Medulla oblongata (tissue), 1 donor: ENCODE measurements around the gene DEFB132.
"Not testable (repeated sequence)": the region's sequence is repeated elsewhere in the genome, so short reads cannot be mapped to it uniquely, and the experiment has no call there.

Source experiments
- DNase-seq: peaks from one replicate; pipeline ENCODE4 v3.0.0-alpha.2; 2015; ENCODE audit errors: extremely low spot score

Gene DEFB132, protein sequence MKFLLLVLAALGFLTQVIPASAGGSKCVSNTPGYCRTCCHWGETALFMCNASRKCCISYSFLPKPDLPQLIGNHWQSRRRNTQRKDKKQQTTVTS

DNA sequence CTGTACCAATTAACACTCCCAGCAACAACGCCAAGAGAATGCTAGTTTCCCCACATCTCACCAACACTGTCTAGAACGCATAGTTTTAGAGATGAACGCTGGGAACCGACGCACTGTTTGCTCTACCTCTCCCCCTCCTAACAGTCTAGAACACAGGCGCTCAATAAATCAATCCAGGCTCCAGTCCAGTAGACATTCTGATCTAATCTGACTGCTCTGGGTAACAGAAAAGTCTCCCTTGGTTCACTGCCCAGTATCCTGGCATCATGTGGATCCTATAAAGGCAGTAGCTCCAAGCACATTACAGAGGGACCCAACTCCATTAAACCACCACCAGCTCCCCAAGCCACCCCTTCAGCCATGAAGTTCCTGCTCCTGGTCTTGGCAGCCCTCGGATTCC lies at the start of gene DEFB132:
DEFB132 (plus strand) TSS at position 306 of the 400 bp plus-strand sequence; CDS start at position 361, 55 bp downstream.
- DNase-seq: no peak

DNA sequence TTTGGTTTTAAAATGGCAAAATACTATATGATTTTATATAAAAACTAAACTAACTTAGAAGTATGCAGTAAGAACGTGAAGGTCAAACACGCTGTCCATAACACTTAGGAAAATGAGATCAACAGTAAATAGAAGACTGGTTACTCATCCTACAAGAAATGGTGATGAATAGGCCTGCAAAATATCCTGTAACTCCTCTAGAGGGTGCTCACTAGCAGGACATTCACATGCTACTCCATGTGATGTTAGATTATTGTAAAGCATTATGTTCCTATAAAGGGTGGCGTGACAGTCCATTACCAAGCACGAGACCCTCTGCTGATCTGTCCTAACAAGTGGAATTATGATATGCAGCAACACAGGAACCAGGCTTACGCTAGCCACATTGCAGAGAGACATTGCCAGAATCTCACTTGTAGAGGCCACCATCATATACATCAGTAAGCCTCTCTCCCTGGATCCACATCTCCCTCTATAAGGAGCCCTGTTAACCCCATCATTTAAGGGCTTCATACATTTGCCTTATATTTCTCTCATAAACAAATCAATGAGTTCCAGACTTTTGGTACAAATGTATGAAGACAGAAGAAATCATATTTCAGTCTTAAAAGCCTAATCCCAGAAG lies 48.5 kb upstream of the DEFB132 start:
- peak; percentile 56 for DNase-seq

DNA sequence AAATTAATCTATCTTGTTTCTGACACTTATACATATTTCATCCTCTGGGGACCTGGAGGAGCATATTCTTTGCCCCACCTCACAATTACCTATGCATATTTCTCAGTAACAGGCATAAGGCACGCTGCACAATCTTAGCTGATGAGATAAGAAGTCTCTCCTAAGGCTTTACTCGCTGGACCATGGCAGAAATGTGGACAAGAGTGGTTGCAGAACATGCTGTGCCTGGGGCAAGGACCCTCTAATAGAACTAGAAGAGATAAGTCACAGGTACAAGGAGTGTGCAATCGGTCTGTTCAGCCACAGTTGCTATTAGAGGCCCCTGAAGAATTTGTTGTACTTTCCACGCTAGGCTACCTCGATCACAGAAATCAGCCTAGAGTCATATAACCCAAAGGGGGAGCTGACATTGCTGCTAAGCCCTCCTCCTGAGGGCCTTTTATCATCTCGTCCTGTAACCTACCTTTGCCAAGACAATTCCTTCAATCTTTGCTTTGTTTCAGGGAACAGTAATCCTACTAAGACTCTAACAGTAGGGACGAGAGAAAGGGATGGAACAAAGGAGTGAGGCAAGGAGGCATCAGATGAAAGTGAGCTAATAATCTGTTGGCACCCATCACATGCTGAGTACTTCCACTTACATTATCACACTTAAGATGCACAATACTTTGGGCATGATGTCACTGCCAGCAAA lies 46.6 kb upstream of the DEFB132 start:
- DNase-seq: no peak

GRCh38 chr20:214383-214782 lies 43.1 kb upstream of the DEFB132 start:
- DNase-seq: no peak

DNA sequence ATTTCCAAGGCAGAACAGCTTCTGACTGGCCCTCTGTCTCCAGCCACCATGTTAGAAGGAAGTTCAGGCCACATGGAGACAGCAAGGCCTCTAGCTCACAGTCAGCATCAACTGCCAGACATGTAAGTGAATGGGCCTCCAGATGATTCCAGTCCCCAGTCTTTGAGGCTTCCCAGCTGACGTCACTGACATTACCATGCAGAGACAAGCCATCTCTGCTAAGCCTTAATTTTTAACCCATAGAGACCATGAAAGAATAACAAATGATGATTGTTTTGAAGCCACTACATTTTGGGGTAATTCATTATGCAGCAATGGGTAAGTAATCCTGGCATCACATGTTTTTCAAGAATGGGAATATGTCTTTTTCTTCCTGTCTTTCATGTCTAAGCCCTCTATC lies 41.7 kb upstream of the DEFB132 start:
- no peak for DNase-seq

DNA sequence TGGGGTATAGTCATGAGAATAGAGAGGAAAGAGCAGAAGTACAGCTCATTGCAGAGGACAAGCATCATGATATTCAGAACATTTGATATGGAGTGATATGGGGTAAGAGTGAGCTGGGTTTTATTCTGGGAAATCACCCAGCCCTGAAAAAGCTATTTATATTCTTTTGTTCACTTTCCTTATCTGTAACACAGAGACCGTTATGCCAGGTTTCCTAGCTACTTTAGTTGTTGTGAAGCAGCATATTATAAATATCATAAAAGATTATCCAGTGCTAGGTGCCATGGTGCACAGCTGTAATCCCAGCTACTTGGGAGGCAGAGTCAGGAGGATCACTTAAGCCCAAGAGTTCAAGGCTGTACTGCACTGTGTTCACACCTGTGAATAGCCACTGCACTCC lies 40.3 kb upstream of the DEFB132 start:
- DNase-seq: no peak

DNA sequence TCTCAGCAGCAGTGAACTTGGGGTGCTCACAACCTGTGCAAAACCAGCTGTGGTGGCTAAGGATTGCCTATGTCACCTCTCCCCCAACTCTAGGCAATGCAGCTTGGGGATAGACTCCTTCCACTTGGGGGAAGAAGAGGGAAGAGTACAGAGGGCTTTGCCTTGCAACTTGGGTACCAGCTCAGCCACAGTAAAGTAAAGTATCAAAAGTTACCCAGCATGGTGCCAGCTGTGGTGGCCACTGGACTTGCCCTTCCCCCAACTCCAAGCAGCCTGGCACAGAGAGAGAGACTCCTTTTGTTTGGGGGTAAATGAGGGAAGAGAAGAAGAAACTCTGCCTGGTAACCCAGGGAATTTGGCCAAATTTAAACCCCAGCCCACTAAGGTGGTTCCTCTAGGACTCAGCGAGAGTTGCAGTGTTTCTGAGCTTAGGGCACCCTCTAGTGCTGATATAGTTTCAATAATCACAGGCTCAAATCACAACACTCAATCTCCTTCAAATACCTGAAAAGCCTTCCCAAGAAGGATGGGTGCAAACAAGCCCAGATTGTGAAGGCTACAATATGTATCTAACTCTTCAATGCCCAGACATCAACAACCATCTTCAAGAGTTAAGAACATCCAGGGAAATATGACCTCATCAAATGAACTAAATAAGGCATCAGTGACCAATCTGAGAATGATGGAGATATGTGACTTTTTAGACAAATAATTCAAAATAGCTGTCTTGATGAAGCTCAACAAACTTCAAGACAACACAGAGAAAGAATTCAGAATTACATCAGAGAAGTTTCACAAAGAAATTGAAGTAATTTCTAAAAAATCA lies 38.0 kb upstream of the DEFB132 start:
- DNase-seq: peak; percentile 32

- no peak for DNase-seq
These were observed 36.2 kb upstream of the DEFB132 start for GRCh38 chr20:221258-221830.

GRCh38 chr20:225879-226278 lies 31.6 kb upstream of the DEFB132 start:
- DNase-seq: not testable (repeated sequence)

DNA sequence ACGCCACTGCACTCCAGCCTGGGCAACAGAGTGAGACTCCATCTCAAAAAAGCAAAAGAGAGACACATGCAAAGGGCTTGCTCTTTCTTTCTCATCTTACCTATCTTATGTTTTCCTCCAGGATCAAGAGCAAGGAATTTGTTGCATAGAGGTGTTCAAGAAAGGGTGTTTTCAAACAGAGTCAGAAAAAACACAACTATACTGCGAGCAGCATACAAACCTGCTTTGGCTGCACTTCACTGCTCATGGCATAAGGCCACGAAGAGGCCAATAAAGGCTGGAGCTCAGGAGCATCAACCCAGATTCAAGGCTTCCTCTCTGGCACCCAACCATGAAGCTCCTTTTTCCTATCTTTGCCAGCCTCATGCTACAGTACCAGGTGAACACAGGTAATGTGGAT lies 30.6 kb upstream of the DEFB132 start, which contains the start of gene DEFB129:
DEFB129 (plus strand) TSS at position 301 of the 400 bp plus-strand sequence; CDS start at position 332, 31 bp downstream.
- no peak for DNase-seq

- peak; percentile 58 for DNase-seq
These were observed 30.0 kb upstream of the DEFB132 start for GRCh38 chr20:227439-228105.

- peak; percentile 38 for DNase-seq
These were observed 21.6 kb upstream of the DEFB132 start for GRCh38 chr20:235891-236290.

DNA sequence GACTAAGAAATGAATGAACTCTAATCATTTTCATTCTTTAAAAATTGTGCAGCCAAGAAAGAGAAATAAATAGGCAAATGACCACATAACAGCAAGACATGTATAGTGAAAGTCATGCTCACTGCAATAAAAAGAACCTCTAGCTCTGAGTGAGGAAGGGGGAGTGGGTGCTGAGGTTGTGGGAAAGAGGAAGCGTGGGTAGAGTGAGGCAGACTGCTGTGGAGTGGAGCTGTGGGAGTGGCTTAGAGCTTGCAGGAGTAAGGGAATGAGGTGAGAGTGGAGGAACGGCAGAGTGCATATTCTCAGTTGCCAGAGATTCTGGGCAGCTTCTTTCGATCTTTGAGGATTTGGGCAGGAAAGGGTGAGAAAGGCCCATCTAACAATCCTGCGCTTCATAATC lies 20.0 kb upstream of the DEFB132 start:
- DNase-seq: peak; percentile 71

GRCh38 chr20:237929-238328 lies 19.6 kb upstream of the DEFB132 start:
- DNase-seq: no peak

- no peak for DNase-seq
These were observed 14.6 kb upstream of the DEFB132 start for GRCh38 chr20:242905-243304.

DNA sequence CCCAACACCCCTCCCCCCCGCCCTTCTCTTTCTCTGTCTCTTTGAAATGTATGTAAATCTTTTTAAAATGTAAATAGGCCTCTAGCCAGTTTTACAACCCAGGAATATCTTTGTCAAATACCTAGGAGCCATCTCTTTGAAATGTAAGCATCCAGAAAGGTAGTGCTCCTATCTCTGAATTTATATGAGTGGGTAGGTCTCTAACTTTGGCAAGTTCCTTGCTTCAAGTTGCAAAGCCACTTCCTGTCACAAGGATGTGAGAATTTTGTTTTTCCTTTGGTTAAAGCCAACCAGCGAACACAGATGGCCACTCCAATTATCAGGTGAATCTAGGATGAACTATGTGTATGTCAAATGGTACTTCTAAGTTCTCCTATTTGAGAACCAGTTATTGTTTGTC lies 6.2 kb upstream of the DEFB132 start:
- DNase-seq: no peak

- DNase-seq: no peak
These were observed 4.7 kb upstream of the DEFB132 start for GRCh38 chr20:252801-253200.

DNA sequence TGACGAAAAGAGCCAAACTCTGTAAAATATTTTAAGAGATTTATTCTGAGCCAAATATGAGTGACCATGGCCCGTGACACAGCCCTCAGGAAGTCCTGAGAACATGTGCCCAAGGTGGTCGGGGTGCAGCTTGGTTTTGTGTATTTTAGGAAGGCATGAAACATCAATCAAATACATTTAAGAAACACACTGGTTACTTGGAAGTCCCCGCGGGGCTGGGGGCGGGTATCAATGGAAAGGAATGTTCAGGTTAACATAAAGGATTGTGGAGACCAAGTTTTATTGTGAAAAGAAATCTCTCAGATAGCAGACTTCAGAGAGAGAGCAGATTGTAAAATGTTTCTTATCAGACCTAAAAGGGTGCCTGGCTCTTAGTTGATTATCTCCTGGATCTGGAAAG lies 4.1 kb upstream of the DEFB132 start:
- not testable (repeated sequence) for DNase-seq

GRCh38 chr20:258269-258858 lies 840 bp downstream of the DEFB132 start:
- no peak for DNase-seq

GRCh38 chr20:258963-259362 lies 1.4 kb downstream of the DEFB132 start:
- no peak for DNase-seq

- DNase-seq: no peak
These were observed 2.5 kb downstream of the DEFB132 start for GRCh38 chr20:259981-260380.
